H1 (cell line): ENCODE data around the gene SH3PXD2B. TPM values are rescaled to one million over a fixed set of nuclear protein-coding genes. Genes with fewer than 3 reads are reported as not detected.

ENCODE experiments used
- CTCF ChIA-PET: fragments of 300-600 bp; sonication (Branson Sonifier 250); formaldehyde crosslinking; loops from one replicate; lab custom pipeline; 2021; ENCODE audit not compliant: partially characterized antibody; lab: Charles Lee
- POLR2A ChIA-PET: fragments of 300-600 bp; sonication (Branson Sonifier 250); formaldehyde crosslinking; loops from one replicate; lab custom pipeline; 2021; ENCODE audit warnings: inconsistent platforms; ENCODE audit not compliant: partially characterized antibody; lab: Charles Lee
- DNase-seq, 2 experiments: peaks; one replicate each; pipeline versions ENCODE4 v3.0.0 to v3.0.0-alpha.2; 2010 to 2022; ENCODE audit warnings: low spot score in 2 of 2, low read depth in 1 of 2, mixed read lengths in 1 of 2
- FAIRE-seq: peaks from 2 replicates; lab custom pipeline; 2011; peaks lifted over from hg19 to GRCh38; lab: Jason Lieb, UNC
- H2AFZ ChIP-seq: 2 replicates; pipeline ENCODE4 v1.8.1; 2012; ENCODE audit warnings: low read length, inconsistent platforms
- H2AK5ac ChIP-seq: 2 replicates; pipeline ENCODE4 v1.6.1; 2013; ENCODE audit warnings: low read depth, low read length
- H2BK120ac ChIP-seq: replicated peaks from 2 replicates; pipeline ENCODE3; 2013; ENCODE audit warnings: low read depth, low read length, inconsistent platforms
- H2BK12ac ChIP-seq: 2 replicates; pipeline ENCODE4 v1.6.1; 2013; ENCODE audit warnings: low read depth, low read length
- H2BK15ac ChIP-seq: 2 replicates; pipeline ENCODE4 v1.6.1; 2013; ENCODE audit warnings: low read length
- H2BK20ac ChIP-seq: 2 replicates; pipeline ENCODE4 v1.6.1; 2013; ENCODE audit warnings: low read length
- H2BK5ac ChIP-seq: 2 replicates; pipeline ENCODE4 v1.6.1; 2013; ENCODE audit warnings: low read depth, low read length
- H3K14ac ChIP-seq: 2 replicates; pipeline ENCODE4 v1.6.1; 2013; ENCODE audit warnings: inconsistent platforms; ENCODE audit not compliant: insufficient read length
- H3K18ac ChIP-seq: 2 replicates; pipeline ENCODE4 v1.6.1; 2013; ENCODE audit warnings: low read length; ENCODE audit errors: extremely low read depth
- H3K23ac ChIP-seq: 2 replicates; pipeline ENCODE4 v1.6.1; 2013; ENCODE audit warnings: inconsistent platforms; ENCODE audit not compliant: insufficient read length
- H3K23me2 ChIP-seq: 2 replicates; pipeline ENCODE4 v1.6.1; 2013; ENCODE audit warnings: low read depth, low read length
- H3K27ac ChIP-seq: 2 replicates; pipeline ENCODE4 v1.6.1; 2011; ENCODE audit warnings: low read depth, low read length, inconsistent platforms
- H3K27me3 ChIP-seq, 4 experiments: replicated peaks in 1 of 4; 1 replicate in 1 of 4; 2 replicates in 3 of 4; pipeline versions ENCODE4 v1.6.1 to v1.8.1; 2011 to 2013; ENCODE audit warnings: low read length in 3 of 4, mild to moderate bottlenecking in 3 of 4, inconsistent platforms in 2 of 4, mixed read lengths in 2 of 4, moderate library complexity in 1 of 4; ENCODE audit not compliant: control insufficient read depth in 3 of 4, insufficient read depth in 3 of 4; ENCODE audit errors: extremely low read depth in 1 of 4
- H3K36me3 ChIP-seq, 4 experiments: 2 replicates each; pipeline versions ENCODE4 v1.6.1 to v1.8.1; 2011 to 2013; ENCODE audit warnings: mild to moderate bottlenecking in 4 of 4, low read length in 3 of 4, moderate library complexity in 2 of 4, control low read depth in 1 of 4, inconsistent platforms in 1 of 4; ENCODE audit not compliant: insufficient read depth in 4 of 4, control insufficient read depth in 2 of 4
- H3K4ac ChIP-seq: replicated peaks from 2 replicates; pipeline ENCODE3; 2013; ENCODE audit warnings: low read length, low read depth, mixed read lengths, inconsistent platforms; ENCODE audit not compliant: insufficient read length
- H3K4me1 ChIP-seq, 4 experiments: replicated peaks in 1 of 4; 1 replicate in 1 of 4; 2 replicates in 3 of 4; pipeline versions ENCODE4 v1.6.1 to v1.8.1; 2011 to 2013; ENCODE audit warnings: low read length in 3 of 4, inconsistent platforms in 2 of 4, mixed read lengths in 1 of 4; ENCODE audit not compliant: insufficient read depth in 4 of 4, control insufficient read depth in 3 of 4
- H3K4me2 ChIP-seq, 2 experiments: 2 replicates each; pipeline versions ENCODE4 v1.6.1 to v1.8.1; 2011 to 2013; ENCODE audit warnings: low read depth in 2 of 2, low read length in 2 of 2, control low read depth in 1 of 2, inconsistent platforms in 1 of 2, mild to moderate bottlenecking in 1 of 2; ENCODE audit not compliant: insufficient read depth in 1 of 2
- H3K4me3 ChIP-seq, 4 experiments: fragments of 200-600, 300-600 bp in 1 of 4; sonication (generic), shearing (Covaris generic), sonication (Bioruptor Twin) in 1 of 4; 2 replicates each; pipeline versions ENCODE4 v1.5.1 to v1.8.1; 2011 to 2016; ENCODE audit warnings: low read length in 4 of 4, low read depth in 3 of 4, control low read depth in 2 of 4, inconsistent platforms in 2 of 4, mild to moderate bottlenecking in 2 of 4, mixed read lengths in 1 of 4, moderate library complexity in 1 of 4; ENCODE audit not compliant: insufficient read depth in 2 of 4; ENCODE audit errors: extremely low read depth in 1 of 4
- H3K56ac ChIP-seq: replicated peaks from 2 replicates; pipeline ENCODE3; 2013; ENCODE audit warnings: low read depth, mild to moderate bottlenecking, mixed read lengths, low read length, inconsistent platforms; ENCODE audit not compliant: insufficient read length
- H3K79me1 ChIP-seq: 2 replicates; pipeline ENCODE4 v1.6.1; 2013; ENCODE audit warnings: low read depth, low read length, control low read depth
- H3K79me2 ChIP-seq, 2 experiments: 2 replicates each; pipeline versions ENCODE4 v1.6.1 to v1.8.1; 2012 to 2013; ENCODE audit warnings: low read length in 2 of 2, mild to moderate bottlenecking in 2 of 2, inconsistent platforms in 1 of 2; ENCODE audit not compliant: insufficient read depth in 2 of 2, control insufficient read depth in 1 of 2
- H3K9ac ChIP-seq, 4 experiments: replicated peaks in 1 of 4; 1 replicate in 1 of 4; 2 replicates in 3 of 4; pipeline versions ENCODE4 v1.6.1 to v1.8.1; 2011 to 2013; ENCODE audit warnings: low read depth in 3 of 4, low read length in 3 of 4, control low read depth in 2 of 4, mild to moderate bottlenecking in 2 of 4, moderate library complexity in 2 of 4, inconsistent platforms in 1 of 4; ENCODE audit errors: extremely low read depth in 1 of 4
- H3K9me3 ChIP-seq, 2 experiments: 2 replicates each; pipeline versions ENCODE4 v1.6.1 to v1.8.1; 2012 to 2013; ENCODE audit warnings: mild to moderate bottlenecking in 2 of 2, moderate library complexity in 2 of 2, control low read depth in 1 of 2, inconsistent platforms in 1 of 2, low read depth in 1 of 2, low read length in 1 of 2, mixed read lengths in 1 of 2; ENCODE audit not compliant: insufficient read depth in 2 of 2
- H4K20me1 ChIP-seq, 2 experiments: replicated peaks in 1 of 2; 2 replicates each; pipeline versions ENCODE3 to v1.8.1; 2011 to 2013; ENCODE audit warnings: inconsistent platforms in 2 of 2, low read length in 2 of 2, mild to moderate bottlenecking in 1 of 2; ENCODE audit not compliant: insufficient read depth in 2 of 2, control insufficient read depth in 1 of 2
- H4K5ac ChIP-seq: 2 replicates; pipeline ENCODE4 v1.6.1; 2013; ENCODE audit warnings: low read length, low read depth, mixed read lengths, inconsistent platforms; ENCODE audit not compliant: insufficient read length
- H4K8ac ChIP-seq: 2 replicates; pipeline ENCODE4 v1.8.0; 2013; ENCODE audit warnings: mild to moderate bottlenecking, moderate library complexity, low read length, inconsistent platforms; ENCODE audit not compliant: insufficient read depth; ENCODE audit errors: extremely low read depth
- H4K91ac ChIP-seq: replicated peaks from 2 replicates; pipeline ENCODE3; 2013; ENCODE audit warnings: low read length, mixed read lengths, inconsistent platforms; ENCODE audit not compliant: insufficient read length
- HDAC2 ChIP-seq, 2 experiments: fragments of 300-600 bp in 1 of 2; sonication (generic) in 1 of 2; IDR thresholded peaks; 2 replicates each; pipeline ENCODE4 v1.6.1; 2011 to 2012; ENCODE audit warnings: low read depth in 2 of 2, low read length in 2 of 2, mild to moderate bottlenecking in 2 of 2, moderate library complexity in 2 of 2, borderline replicate concordance in 1 of 2, inconsistent platforms in 1 of 2
- TEAD4 ChIP-seq: IDR thresholded peaks from 2 replicates; pipeline ENCODE4 v1.6.1; 2012; ENCODE audit warnings: low read depth, low read length, inconsistent platforms, mixed read lengths
- polyA plus RNA-seq, 7 experiments: library from polyadenylated mRNA; depleted of rRNA in 3 of 7; stranded (reverse) in 5 of 7; unstranded in 2 of 7; fragments of >200 nt in 5 of 7; fragments of 200-250 nt in 2 of 7; gene quantifications; 1 replicate in 5 of 7; 2 replicates in 1 of 7; 4 replicates in 1 of 7; pipeline versions ENCODE4 v1.2.1 to v1.2.3, GENCODE V29; 2011 to 2013; ENCODE audit warnings: missing spikeins in 2 of 7, mixed read lengths in 2 of 7
- total RNA-seq: library from RNA; stranded (reverse); fragmentation: NEBNext Ultra II Directional; extraction: Animal tissue kit (Norgen Biotek cat#: 25700); gene quantifications from 2 replicates; pipeline ENCODE4 v1.2.1, GENCODE V29; 2021

Gene SH3PXD2B
- total and polyA plus RNA-seq, 2 of the 8 experiments (the other 6 are each of a cell fraction or from before 2014, with no cell fraction given), result 32.9 to 72.9 TPM

GRCh38 chr5:172321593-172321992 is 132.7 kb downstream of the SH3PXD2B start:
- no peak overlapping the region for H3K27ac ChIP-seq
- CTCF ChIA-PET, result interaction anchor here (0.7 to 1.5 kb wide), 3 partner anchors 13 to 36 kb away, joined by 3 to 7 read pairs (median 4); no protein-coding TSS in a partner anchor

More at GRCh38 chr5:172321593-172321992, 132.7 kb downstream of the SH3PXD2B start:
- no peak overlapping the region for H2BK20ac ChIP-seq
- H4K5ac ChIP-seq, result no peak overlapping the region
- H3K14ac ChIP-seq, result no peak overlapping the region
- H4K20me1 ChIP-seq, result no peaks in the 10 kb centered on the region
- H3K4me1 ChIP-seq, result no peaks in the 10 kb centered on the region
- H2BK5ac ChIP-seq, result no peak overlapping the region
- no peak for FAIRE-seq
- H3K56ac ChIP-seq, result no peak overlapping the region
- no peak overlapping the region for H4K8ac ChIP-seq
- no peak overlapping the region for H2AFZ ChIP-seq
- H2BK15ac ChIP-seq, result no peak overlapping the region
- no peaks in the 10 kb centered on the region for H3K36me3 ChIP-seq
- TF ChIP-seq TEAD4 (no peak), HDAC2 (IDR thresholded peaks at IDR 0.05; ENCODE audit: borderline replicate concordance in 1 of 2, low read depth in 2 of 2, low read length in 2 of 2) (no peak)
- TF ChIP-seq, all 59 proteins: peak for 0
- no peaks in the 10 kb centered on the region for H3K27me3 ChIP-seq
- no peak overlapping the region for H3K23ac ChIP-seq
- H3K4me3 ChIP-seq, result no peak overlapping the region
- H3K18ac ChIP-seq, result no peak overlapping the region
- H2BK120ac ChIP-seq, result no peak overlapping the region
- no peaks in the 10 kb centered on the region for H3K9me3 ChIP-seq
- H3K79me2 ChIP-seq, result no peaks in the 10 kb centered on the region
- H3K23me2 ChIP-seq, result no peaks in the 10 kb centered on the region; the same call in 1 of the 2 replicates
- H3K4ac ChIP-seq, result no peak overlapping the region
- no peak overlapping the region for H3K9ac ChIP-seq
- no peak overlapping the region for H4K91ac ChIP-seq
- no peaks in the 10 kb centered on the region for H3K79me1 ChIP-seq
- no peak overlapping the region for H2BK12ac ChIP-seq
- H3K4me2 ChIP-seq, result no peak overlapping the region
- DNase-seq, result no peak
- H2AK5ac ChIP-seq, result no peak overlapping the region
- POLR2A ChIA-PET, result no interaction called here
